HG03457 (cell line): ENCODE results near the gene IQGAP3.
"Not testable (repeated sequence)": the region's sequence is repeated elsewhere in the genome, so short reads cannot be mapped to it uniquely, and the experiment has no call there.

Experiments used
- ATAC-seq: cut with Tn5 transposase; IDR thresholded peaks from one replicate; pipeline ENCODE4 v1.9.1; 2021; ENCODE audit warnings: moderate number of reproducible peaks; ENCODE audit not compliant: unreplicated experiment

IQGAP3 gene

GRCh38 chr1:156595016-156595415 lies 22.7 kb upstream of the IQGAP3 start:
- no peak for ATAC-seq

- no peak for ATAC-seq
Measured at GRCh38 chr1:156594190-156594589, 21.8 kb upstream of the IQGAP3 start.

- ATAC-seq, result no peak
Measured at GRCh38 chr1:156593661-156593989, 21.3 kb upstream of the IQGAP3 start.

- ATAC-seq, result no peak
Measured at GRCh38 chr1:156592910-156593660, 20.7 kb upstream of the IQGAP3 start.

- ATAC-seq, result no peak
Measured at GRCh38 chr1:156592158-156592909, 20.0 kb upstream of the IQGAP3 start.

GRCh38 chr1:156591432-156592157 lies 19.2 kb upstream of the IQGAP3 start, which contains the start of gene NAXE:
NAXE (plus strand) TSS chr1:156591776; CDS start chr1:156591805, 29 bp downstream.
- ATAC-seq, result no peak

- no peak for ATAC-seq
Measured at GRCh38 chr1:156591181-156591431, 18.7 kb upstream of the IQGAP3 start.

- ATAC-seq, result no peak
Measured at GRCh38 chr1:156590326-156591180, 18.2 kb upstream of the IQGAP3 start.

GRCh38 chr1:156589546-156589945 lies 17.2 kb upstream of the IQGAP3 start:
- no peak for ATAC-seq

GRCh38 chr1:156587927-156588326 lies 15.6 kb upstream of the IQGAP3 start:
- ATAC-seq, result not testable (repeated sequence)

- no peak for ATAC-seq
Measured at GRCh38 chr1:156586892-156587477, 14.6 kb upstream of the IQGAP3 start.

- ATAC-seq, result no peak
Measured at GRCh38 chr1:156586323-156586722, 14.0 kb upstream of the IQGAP3 start.

GRCh38 chr1:156584813-156585212 lies 12.4 kb upstream of the IQGAP3 start:
- ATAC-seq, result no peak

- no peak for ATAC-seq
Measured at GRCh38 chr1:156583821-156584622, 11.7 kb upstream of the IQGAP3 start.

- ATAC-seq, result no peak
Measured at GRCh38 chr1:156582388-156583017, 10.1 kb upstream of the IQGAP3 start.

- ATAC-seq, result no peak
Measured at GRCh38 chr1:156581661-156582387, 9.5 kb upstream of the IQGAP3 start.

GRCh38 chr1:156579472-156579871 lies 7.1 kb upstream of the IQGAP3 start, which contains the start of gene TTC24:
TTC24 (plus strand) TSS chr1:156579723; CDS start chr1:156581365, 1,642 bp downstream.
- no peak for ATAC-seq

- ATAC-seq, result no peak
Measured at GRCh38 chr1:156578055-156578454, 5.7 kb upstream of the IQGAP3 start.

- no peak for ATAC-seq
Measured at GRCh38 chr1:156577550-156577949, 5.2 kb upstream of the IQGAP3 start.
